ENCODE data around the gene FOXP1.

The FOXP1 gene

DNA sequence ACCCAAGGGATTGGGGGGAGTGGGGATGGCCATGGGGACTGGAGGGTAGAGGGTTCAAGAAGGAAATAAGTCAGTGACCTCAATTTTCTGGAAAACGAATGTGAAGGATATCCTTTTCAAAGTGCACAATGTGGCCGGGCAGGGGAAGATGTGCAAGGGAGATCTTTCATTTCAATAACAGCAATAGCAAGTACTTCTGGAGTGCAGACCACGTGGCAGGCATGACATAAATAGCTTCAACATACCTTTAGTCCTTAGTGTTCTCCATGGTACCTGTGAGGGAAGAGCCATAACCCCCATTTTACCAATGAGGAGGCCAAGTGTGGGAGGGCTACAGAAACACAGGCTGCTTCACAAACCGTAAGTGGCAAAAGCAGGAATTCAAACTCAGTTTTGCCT lies 138.7 kb downstream of the FOXP1 start:
- in situ Hi-C loops (cut with MboI; ENCODE audit: low pct_unique_long_range_greater_than_20kb, low sequenced_read_pairs, unreplicated experiment), result no loop called here
- TF ChIP-seq, protein P1, sequence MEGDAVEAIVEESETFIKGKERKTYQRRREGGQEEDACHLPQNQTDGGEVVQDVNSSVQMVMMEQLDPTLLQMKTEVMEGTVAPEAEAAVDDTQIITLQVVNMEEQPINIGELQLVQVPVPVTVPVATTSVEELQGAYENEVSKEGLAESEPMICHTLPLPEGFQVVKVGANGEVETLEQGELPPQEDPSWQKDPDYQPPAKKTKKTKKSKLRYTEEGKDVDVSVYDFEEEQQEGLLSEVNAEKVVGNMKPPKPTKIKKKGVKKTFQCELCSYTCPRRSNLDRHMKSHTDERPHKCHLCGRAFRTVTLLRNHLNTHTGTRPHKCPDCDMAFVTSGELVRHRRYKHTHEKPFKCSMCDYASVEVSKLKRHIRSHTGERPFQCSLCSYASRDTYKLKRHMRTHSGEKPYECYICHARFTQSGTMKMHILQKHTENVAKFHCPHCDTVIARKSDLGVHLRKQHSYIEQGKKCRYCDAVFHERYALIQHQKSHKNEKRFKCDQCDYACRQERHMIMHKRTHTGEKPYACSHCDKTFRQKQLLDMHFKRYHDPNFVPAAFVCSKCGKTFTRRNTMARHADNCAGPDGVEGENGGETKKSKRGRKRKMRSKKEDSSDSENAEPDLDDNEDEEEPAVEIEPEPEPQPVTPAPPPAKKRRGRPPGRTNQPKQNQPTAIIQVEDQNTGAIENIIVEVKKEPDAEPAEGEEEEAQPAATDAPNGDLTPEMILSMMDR (IDR thresholded peaks at IDR 0.05; ENCODE audit: extremely low read depth, insufficient read depth, missing control alignments), result no peak
- no peak for DNase-seq (ENCODE audit: low spot score)

DNA sequence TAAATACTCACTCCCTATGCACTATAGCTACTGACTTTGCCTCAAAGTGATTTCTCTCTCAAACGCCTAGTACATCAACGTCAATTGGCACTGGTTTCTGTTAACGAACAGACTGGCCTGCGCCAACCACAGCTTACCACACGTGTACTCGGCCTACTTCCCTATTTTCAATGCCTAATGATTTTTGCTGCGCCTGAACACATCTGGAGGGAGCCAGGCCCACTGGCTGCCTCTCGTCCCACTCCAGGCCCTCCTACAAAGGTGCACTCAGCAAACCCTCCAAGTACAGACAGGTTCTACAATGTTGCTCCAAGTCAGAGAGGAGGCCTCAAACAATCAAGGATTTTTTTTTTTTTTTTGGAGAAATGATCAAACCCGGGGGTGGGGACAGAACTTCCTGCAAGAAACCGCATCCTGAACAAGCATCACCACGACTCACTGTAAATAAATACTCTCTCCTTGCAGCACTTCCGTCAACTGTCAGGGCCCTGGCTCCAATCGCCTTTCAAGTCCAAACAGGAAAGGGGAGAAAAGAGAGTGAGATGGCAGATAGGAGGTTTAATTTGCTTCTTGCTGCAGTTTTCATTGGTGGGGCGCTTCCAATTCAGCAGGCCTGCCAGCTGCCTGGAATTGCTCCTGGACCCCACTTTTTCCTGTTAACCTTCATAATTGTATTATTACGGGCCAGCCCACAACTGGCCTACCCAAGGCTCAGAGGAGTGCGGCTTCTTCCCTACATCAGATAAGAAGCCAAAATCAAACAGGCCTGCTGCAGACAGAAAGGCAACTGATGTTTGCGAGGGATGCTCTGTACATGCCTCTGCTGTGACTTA lies 139.3 kb downstream of the FOXP1 start:
- in situ Hi-C loops (cut with MboI; ENCODE audit: low pct_unique_long_range_greater_than_20kb, low sequenced_read_pairs, unreplicated experiment), result no loop called here
- TF ChIP-seq, protein P1 (IDR thresholded peaks at IDR 0.05; ENCODE audit: extremely low read depth, insufficient read depth, missing control alignments), result no peak
- DNase-seq (ENCODE audit: low spot score), result peak; percentile 36

DNA sequence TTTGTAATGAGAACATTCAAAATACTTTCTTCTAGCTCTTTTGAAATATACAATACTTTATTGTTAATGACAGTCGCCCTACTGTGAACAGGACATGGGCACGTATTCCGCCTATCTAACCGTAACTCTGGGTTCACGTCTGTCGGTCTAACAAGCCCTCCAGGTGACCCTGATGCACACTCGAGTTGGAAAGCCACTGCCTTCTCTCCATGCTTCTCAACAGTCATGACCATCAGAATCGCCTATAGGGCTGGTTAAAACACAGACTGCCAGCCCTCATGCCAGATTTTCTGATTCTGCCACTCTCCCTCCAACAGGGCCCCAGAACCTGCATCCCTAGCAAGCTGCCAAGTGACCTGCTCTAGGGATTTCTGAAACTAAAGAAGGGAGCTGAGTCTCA lies 140.2 kb downstream of the FOXP1 start:
- in situ Hi-C loops (cut with MboI; ENCODE audit: low pct_unique_long_range_greater_than_20kb, low sequenced_read_pairs, unreplicated experiment), result no loop called here
- no peak for DNase-seq (ENCODE audit: low spot score)
- TF ChIP-seq, protein P1 (IDR thresholded peaks at IDR 0.05; ENCODE audit: extremely low read depth, insufficient read depth, missing control alignments), result no peak

DNA sequence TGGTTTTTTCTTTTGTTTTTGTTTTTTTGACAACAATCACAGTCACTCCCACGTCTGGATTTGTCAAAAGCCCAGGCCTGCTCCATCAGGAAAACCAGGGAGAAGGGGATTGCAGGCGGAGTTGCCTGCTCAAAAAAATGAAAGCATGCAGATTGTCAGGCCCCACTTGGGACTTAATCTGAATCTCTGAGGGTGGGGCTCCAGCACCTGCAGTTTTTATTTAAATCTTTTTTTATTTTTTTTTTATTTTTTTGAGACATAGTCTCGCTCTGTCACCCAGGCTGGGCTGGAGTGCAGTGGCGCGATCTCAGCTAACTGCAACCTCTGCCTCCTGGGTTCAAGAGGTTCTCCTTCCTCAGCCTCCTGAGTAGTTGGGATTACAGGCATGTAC lies 140.9 kb downstream of the FOXP1 start:
- TF ChIP-seq, protein P1 (IDR thresholded peaks at IDR 0.05; ENCODE audit: extremely low read depth, insufficient read depth, missing control alignments), result no peak
- in situ Hi-C loops (cut with MboI; ENCODE audit: low pct_unique_long_range_greater_than_20kb, low sequenced_read_pairs, unreplicated experiment), result no loop called here
- DNase-seq (ENCODE audit: low spot score), result no peak

DNA sequence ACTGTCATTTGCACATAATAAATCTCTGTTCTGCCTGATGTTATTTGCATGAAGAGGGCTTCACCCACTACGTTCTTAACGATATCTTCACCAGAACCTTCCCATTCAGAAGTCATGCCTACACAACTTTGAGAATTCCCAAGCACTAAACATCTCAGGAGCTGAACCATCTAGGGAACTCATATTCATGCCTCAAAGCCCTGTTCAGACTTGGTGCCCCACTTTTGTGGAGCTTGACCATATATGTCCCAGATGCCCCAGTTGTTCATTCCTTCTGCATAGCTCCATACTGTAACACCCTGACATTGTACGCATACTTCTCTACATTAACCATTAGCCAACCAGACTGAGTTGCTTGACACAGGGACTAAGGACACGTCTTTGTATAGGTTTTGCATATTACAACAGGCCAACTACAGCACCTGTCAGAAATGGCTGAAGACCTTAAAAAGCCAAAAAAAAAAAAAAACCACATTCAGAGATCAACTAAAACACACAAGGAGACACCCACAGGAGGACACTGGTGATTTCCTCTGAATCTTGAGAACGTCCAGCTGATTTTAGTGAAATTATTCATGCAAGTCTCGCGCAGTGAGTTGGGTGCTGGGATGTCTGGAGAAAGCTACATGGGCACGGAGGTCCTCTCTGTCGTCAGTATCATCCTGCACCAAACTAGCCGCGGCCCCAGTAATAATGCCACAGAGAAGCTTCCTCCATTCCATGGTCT lies 141.4 kb downstream of the FOXP1 start:
- in situ Hi-C loops (cut with MboI; ENCODE audit: low pct_unique_long_range_greater_than_20kb, low sequenced_read_pairs, unreplicated experiment), result no loop called here
- TF ChIP-seq, protein P1 (IDR thresholded peaks at IDR 0.05; ENCODE audit: extremely low read depth, insufficient read depth, missing control alignments), result no peak
- no peak for DNase-seq (ENCODE audit: low spot score)

DNA sequence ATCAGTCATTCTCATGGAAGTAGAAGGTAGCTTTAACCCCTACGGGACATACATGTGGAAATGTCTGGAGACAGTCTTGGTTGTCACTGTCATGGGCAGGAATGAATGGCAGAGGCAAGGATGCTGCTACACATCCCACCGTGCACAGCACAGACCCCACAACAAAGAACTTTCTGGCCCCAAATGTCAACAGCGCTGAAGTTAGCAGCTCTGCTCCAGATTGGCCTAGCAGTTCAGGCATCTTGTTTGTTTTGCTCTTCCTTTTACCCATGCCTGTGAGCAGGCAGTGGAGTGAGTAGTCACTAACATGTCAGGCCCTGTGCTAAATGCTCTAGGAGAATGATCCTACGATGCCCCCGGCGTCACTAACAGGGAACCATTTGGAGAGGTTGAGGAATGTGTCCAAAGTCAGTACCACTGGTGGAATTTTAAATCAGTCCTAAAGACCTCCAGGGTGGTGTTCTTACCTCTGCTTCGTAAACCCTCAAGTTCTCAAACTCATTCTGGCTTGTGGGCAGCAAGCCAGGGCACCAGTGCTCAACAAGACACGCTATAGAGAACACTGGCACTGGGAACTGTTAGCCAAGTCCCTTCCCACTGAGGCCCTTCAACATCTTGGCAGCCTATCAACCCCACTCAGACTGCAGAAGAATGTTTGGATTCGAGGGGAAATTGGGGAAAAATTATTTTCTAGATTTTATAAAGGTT lies 142.2 kb downstream of the FOXP1 start:
- in situ Hi-C loops (cut with MboI; ENCODE audit: low pct_unique_long_range_greater_than_20kb, low sequenced_read_pairs, unreplicated experiment), result no loop called here
- no peak for DNase-seq (ENCODE audit: low spot score)
- TF ChIP-seq, protein P1 (IDR thresholded peaks at IDR 0.05; ENCODE audit: extremely low read depth, insufficient read depth, missing control alignments), result no peak

Measured in GM13977 (cell line).